Keratinocyte (primary cell): ENCODE measurements around the gene HGF. TPM values are rescaled to one million over a fixed set of nuclear protein-coding genes. Genes with fewer than 3 reads are reported as not detected.

Experiments
- DNase-seq: peaks from one replicate; pipeline ENCODE4 v3.0.0-alpha.2; 2011; ENCODE audit warnings: low read depth, missing footprints, low spot score
- FAIRE-seq: peaks from 2 replicates; lab custom pipeline; 2011; peaks lifted over from hg19 to GRCh38; lab: Jason Lieb, UNC
- H2AFZ ChIP-seq: 2 replicates; pipeline ENCODE4 v1.6.0; 2012; ENCODE audit warnings: low read length, control low read depth, inconsistent platforms; ENCODE audit not compliant: control insufficient read depth
- H3K27ac ChIP-seq: 2 replicates; pipeline ENCODE4 v1.5.1; 2011; ENCODE audit warnings: low read length; ENCODE audit not compliant: control insufficient read depth, insufficient read depth
- H3K27me3 ChIP-seq: 3 replicates; pipeline ENCODE4 v1.6.0; 2011; ENCODE audit warnings: low read length; ENCODE audit not compliant: control insufficient read depth, insufficient read depth; ENCODE audit errors: extremely low read depth
- H3K36me3 ChIP-seq, 2 experiments: 2 replicates in 1 of 2; 3 replicates in 1 of 2; pipeline ENCODE4 v1.5.1; 2011; ENCODE audit warnings: low read length in 2 of 2, mild to moderate bottlenecking in 1 of 2; ENCODE audit not compliant: control insufficient read depth in 2 of 2, insufficient read depth in 2 of 2; ENCODE audit errors: extremely low read depth in 1 of 2
- H3K4me1 ChIP-seq: 3 replicates; pipeline ENCODE4 v1.5.1; 2011; ENCODE audit warnings: low read length; ENCODE audit not compliant: control insufficient read depth, insufficient read depth; ENCODE audit errors: extremely low read depth
- H3K4me2 ChIP-seq: 3 replicates; pipeline ENCODE4 v1.6.0; 2011; ENCODE audit warnings: low read depth, low read length; ENCODE audit not compliant: control insufficient read depth, insufficient read depth; ENCODE audit errors: extremely low read depth
- H3K4me3 ChIP-seq, 3 experiments: fragments of 200-600 bp in 1 of 3; sonication (generic) in 1 of 3; 2 replicates in 2 of 3; 3 replicates in 1 of 3; pipeline ENCODE4 v1.5.1; 2011 to 2016; ENCODE audit warnings: low read length in 3 of 3, mild to moderate bottlenecking in 3 of 3, control low read depth in 2 of 3, inconsistent platforms in 1 of 3, low read depth in 1 of 3, mixed read lengths in 1 of 3, mixed run types in 1 of 3, moderate library complexity in 1 of 3; ENCODE audit not compliant: control insufficient read depth in 2 of 3, insufficient read depth in 2 of 3; ENCODE audit errors: extremely low read depth in 1 of 3
- H3K79me2 ChIP-seq: 2 replicates; pipeline ENCODE4 v1.6.0; 2012; ENCODE audit warnings: low read length; ENCODE audit not compliant: control insufficient read depth, insufficient read depth
- H3K9ac ChIP-seq: 3 replicates; pipeline ENCODE4 v1.6.0; 2011; ENCODE audit warnings: low read length; ENCODE audit not compliant: control insufficient read depth, insufficient read depth; ENCODE audit errors: extremely low read depth
- H3K9me1 ChIP-seq: 3 replicates; pipeline ENCODE4 v1.6.0; 2011; ENCODE audit warnings: low read length; ENCODE audit not compliant: control insufficient read depth, insufficient read depth; ENCODE audit errors: extremely low read depth
- H3K9me3 ChIP-seq: 2 replicates; pipeline ENCODE4 v1.5.1; 2012; ENCODE audit warnings: low read depth, low read length; ENCODE audit not compliant: control insufficient read depth
- H4K20me1 ChIP-seq: 3 replicates; pipeline ENCODE4 v1.6.0; 2011; ENCODE audit warnings: low read length; ENCODE audit not compliant: control insufficient read depth, insufficient read depth; ENCODE audit errors: extremely low read depth
- CTCF ChIP-seq, 3 experiments: IDR thresholded peaks in 1 of 3; conservative IDR thresholded peaks in 1 of 3; optimal IDR thresholded peaks in 1 of 3; 2 replicates in 2 of 3; 3 replicates in 1 of 3; pipeline versions ENCODE3 to v1.5.1; 2011; ENCODE audit warnings: low read length in 3 of 3, mild to moderate bottlenecking in 3 of 3, moderate library complexity in 2 of 3, control low read depth in 1 of 3, inconsistent platforms in 1 of 3; ENCODE audit not compliant: insufficient read depth in 2 of 3; ENCODE audit errors: extremely low read depth in 1 of 3
- EZH2 ChIP-seq: IDR thresholded peaks from one replicate; pipeline ENCODE4 v1.6.1; 2012; ENCODE audit warnings: inconsistent platforms, mild to moderate bottlenecking, low read length, moderate library complexity
- dilution Hi-C: fragments of 300-500 bp; cut with MboI; formaldehyde crosslinking; loops from one replicate; pipeline ENCODE4 v1.7.0; 2020; ENCODE audit warnings: low sequenced_read_pairs; ENCODE audit not compliant: extremely low pct_ligation_motif_present
- polyA plus RNA-seq, 5 experiments: library from polyadenylated mRNA; depleted of rRNA in 3 of 5; stranded (reverse) in 3 of 5; stranded (forward) in 1 of 5; unstranded in 1 of 5; fragments of >200 nt; gene quantifications; 1 replicate in 1 of 5; 2 replicates in 3 of 5; 3 replicates in 1 of 5; pipeline versions ENCODE4 v1.2.1 to v1.2.3, GENCODE V29; 2011 to 2012; ENCODE audit warnings: missing spikeins in 2 of 5, low read depth in 1 of 5, low replicate concordance in 1 of 5

The HGF gene
- polyA plus RNA-seq, 1 donor (not counting 4 experiments of a cell fraction or from before 2014, with no cell fraction given), result not detected

- FAIRE-seq (no peak), DNase-seq (no peak)
- Histone ChIP-seq H3K4me3 (no peak overlapping the region), H3K9me1 (no peaks in the 10 kb centered on the region), H3K36me3 (no peaks in the 10 kb centered on the region), H3K9ac (no peak overlapping the region), H3K27me3 (no peaks in the 10 kb centered on the region), H3K9me3 (no peaks in the 10 kb centered on the region), H3K4me1 (no peaks in the 10 kb centered on the region), H4K20me1 (no peaks in the 10 kb centered on the region), H3K4me2 (no peak overlapping the region), H3K27ac (no peak overlapping the region), H3K79me2 (no peaks in the 10 kb centered on the region), H2AFZ (no peak overlapping the region)
- no peak for TF ChIP-seq EZH2
- no peak for TF ChIP-seq CTCF (optimal IDR thresholded peaks at IDR 0.05 in 1 of 3, IDR thresholded peaks at IDR 0.05 in 1 of 3, conservative IDR thresholded peaks at IDR 0.05 in 1 of 3; ENCODE audit: extremely low read depth in 1 of 3, insufficient read depth in 2 of 3, low read length in 3 of 3)
- dilution Hi-C loops, result no loop called here
These were observed 14.7 kb downstream of the HGF start for GRCh38 chr7:81754918-81755696.

GRCh38 chr7:81753392-81753791 is 16.5 kb downstream of the HGF start:
- no peak overlapping the region for H3K27ac ChIP-seq
- H3K4me3 ChIP-seq, result no peak overlapping the region
- H3K4me1 ChIP-seq, result no peaks in the 10 kb centered on the region
- H3K4me2 ChIP-seq, result no peak overlapping the region
- no peaks in the 10 kb centered on the region for H3K9me3 ChIP-seq
- no peak overlapping the region for H2AFZ ChIP-seq
- H3K36me3 ChIP-seq, result no peaks in the 10 kb centered on the region
- dilution Hi-C loops, result no loop called here
- no peaks in the 10 kb centered on the region for H3K79me2 ChIP-seq
- FAIRE-seq (no peak), DNase-seq (no peak)
- TF ChIP-seq CTCF (optimal IDR thresholded peaks at IDR 0.05 in 1 of 3, IDR thresholded peaks at IDR 0.05 in 1 of 3, conservative IDR thresholded peaks at IDR 0.05 in 1 of 3; ENCODE audit: extremely low read depth in 1 of 3, insufficient read depth in 2 of 3, low read length in 3 of 3) (no peak), EZH2 (no peak)
- no peaks in the 10 kb centered on the region for H4K20me1 ChIP-seq
- H3K9me1 ChIP-seq, result no peaks in the 10 kb centered on the region
- H3K9ac ChIP-seq, result no peak overlapping the region
- no peaks in the 10 kb centered on the region for H3K27me3 ChIP-seq
